Measurements from ENCODE around the gene ERMP1. TPM values are rescaled to one million over a fixed set of nuclear protein-coding genes. Genes with fewer than 3 reads are reported as not detected.

ERMP1 gene
- polyA plus RNA-seq, 1 donor from 2014 or later: 7.8 TPM

- Histone ChIP-seq H3F3A (ENCODE audit: insufficient read depth, low read length, poor library complexity, severe bottlenecking) (no peaks in the 10 kb centered on the region), H3K4me2 (ENCODE audit: low read length) (no peak overlapping the region), H3K36me3 (ENCODE audit: insufficient read depth, low read length) (no peaks in the 10 kb centered on the region), H3K27ac (ENCODE audit: low read length) (no peak overlapping the region), H2AFZ (ENCODE audit: low read depth, low read length) (no peak overlapping the region), H3K9ac (ENCODE audit: low read length) (no peak overlapping the region), H3K4me3 (ENCODE audit: low read length) (no peak overlapping the region), H3K9me3 (ENCODE audit: low read length) (no peaks in the 10 kb centered on the region), H4K20me1 (ENCODE audit: insufficient read depth) (no peaks in the 10 kb centered on the region), H3K79me2 (replicated peaks; ENCODE audit: insufficient read depth, low read length) (no peaks in the 10 kb centered on the region), H3K9me2 (ENCODE audit: insufficient read depth, low read length) (no peaks in the 10 kb centered on the region), H3K27me3 (ENCODE audit: insufficient read depth, low read depth, low read length) (no peaks in the 10 kb centered on the region)
- TF ChIP-seq EP300 (conservative IDR thresholded peaks at IDR 0.05; ENCODE audit: poor library complexity, severe bottlenecking): no peak
- no peak for TF ChIP-seq REST (IDR thresholded peaks at IDR 0.05; ENCODE audit: borderline replicate concordance)
- TF ChIP-seq TAF1 (IDR thresholded peaks at IDR 0.05; ENCODE audit: low read depth): no peak
- TF ChIP-seq POLR2AphosphoS5 (IDR thresholded peaks at IDR 0.05): no peak
- TF ChIP-seq EZH2 (IDR thresholded peaks at IDR 0.05; ENCODE audit: borderline replicate concordance, insufficient read depth, low read length, poor library complexity, severe bottlenecking): no peak
- no peak for TF ChIP-seq RAD21 (conservative IDR thresholded peaks at IDR 0.05)
- TF ChIP-seq CTCF (IDR thresholded peaks at IDR 0.05; ENCODE audit: poor library complexity, severe bottlenecking): no peak
- TF ChIP-seq SMC3 (conservative IDR thresholded peaks at IDR 0.05; ENCODE audit: poor library complexity): no peak
- TF ChIP-seq MXI1 (conservative IDR thresholded peaks at IDR 0.05; ENCODE audit: poor library complexity, severe bottlenecking): no peak
Observed at GRCh38 chr9:5791870-5792269, 41.0 kb downstream of the ERMP1 start.

DNA sequence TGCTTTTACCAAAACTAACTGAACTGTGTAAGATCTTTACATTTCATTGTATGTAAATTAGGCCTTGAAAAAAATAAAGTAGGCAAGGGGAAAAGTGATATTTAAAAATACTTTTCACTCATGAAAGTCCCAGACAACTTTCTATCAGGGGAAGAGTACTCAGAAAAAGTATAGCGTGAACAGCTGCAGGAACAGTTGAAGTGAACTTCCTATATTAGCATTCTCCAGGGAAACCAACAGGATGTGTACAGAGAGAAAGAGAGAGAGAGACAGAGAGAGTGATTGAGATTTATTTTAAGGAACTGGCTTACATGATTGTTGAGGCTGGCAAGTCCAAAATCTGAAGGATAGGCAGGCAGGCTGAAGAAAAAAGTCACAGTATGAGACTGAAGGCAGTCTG lies 42.0 kb downstream of the ERMP1 start:
- no peaks in the 10 kb centered on the region for H4K20me1 ChIP-seq (ENCODE audit: insufficient read depth)
- no peak overlapping the region for H3K4me3 ChIP-seq (ENCODE audit: low read length)
- no peaks in the 10 kb centered on the region for H3K9me2 ChIP-seq (ENCODE audit: insufficient read depth, low read length)

More for the DNA sequence above, 42.0 kb downstream of the ERMP1 start:
- Histone ChIP-seq H3K4me2 (ENCODE audit: low read length) (no peak overlapping the region), H3F3A (ENCODE audit: insufficient read depth, low read length, poor library complexity, severe bottlenecking) (no peaks in the 10 kb centered on the region), H3K9ac (ENCODE audit: low read length) (no peak overlapping the region), H3K36me3 (ENCODE audit: insufficient read depth, low read length) (no peaks in the 10 kb centered on the region), H3K27me3 (ENCODE audit: insufficient read depth, low read depth, low read length) (no peaks in the 10 kb centered on the region), H3K9me3 (ENCODE audit: low read length) (no peaks in the 10 kb centered on the region), H3K27ac (ENCODE audit: low read length) (no peak overlapping the region), H2AFZ (ENCODE audit: low read depth, low read length) (no peak overlapping the region), H3K79me2 (replicated peaks; ENCODE audit: insufficient read depth, low read length) (no peaks in the 10 kb centered on the region)
- TF ChIP-seq SMC3 (conservative IDR thresholded peaks at IDR 0.05; ENCODE audit: poor library complexity): no peak
- TF ChIP-seq TAF1 (IDR thresholded peaks at IDR 0.05; ENCODE audit: low read depth): no peak
- TF ChIP-seq EP300 (conservative IDR thresholded peaks at IDR 0.05; ENCODE audit: poor library complexity, severe bottlenecking): no peak
- TF ChIP-seq MXI1 (conservative IDR thresholded peaks at IDR 0.05; ENCODE audit: poor library complexity, severe bottlenecking): no peak
- no peak for TF ChIP-seq RAD21 (conservative IDR thresholded peaks at IDR 0.05)
- no peak for TF ChIP-seq CTCF (IDR thresholded peaks at IDR 0.05; ENCODE audit: poor library complexity, severe bottlenecking)
- TF ChIP-seq POLR2AphosphoS5 (IDR thresholded peaks at IDR 0.05): no peak
- TF ChIP-seq REST (IDR thresholded peaks at IDR 0.05; ENCODE audit: borderline replicate concordance): no peak
- TF ChIP-seq EZH2 (IDR thresholded peaks at IDR 0.05; ENCODE audit: borderline replicate concordance, insufficient read depth, low read length, poor library complexity, severe bottlenecking): no peak
